CD4-positive, alpha-beta T cell treated with Interleukin-17A for 4 hours (primary cell): ENCODE results near the gene GPR22.

Source experiments
- DNase-seq: peaks from one replicate; pipeline ENCODE4 v3.0.0-alpha.2; 2020; ENCODE audit warnings: mixed read lengths

Gene GPR22

GRCh38 chr7:107480932-107481331, 11.1 kb downstream of the GPR22 start:
- no peak for DNase-seq

DNA sequence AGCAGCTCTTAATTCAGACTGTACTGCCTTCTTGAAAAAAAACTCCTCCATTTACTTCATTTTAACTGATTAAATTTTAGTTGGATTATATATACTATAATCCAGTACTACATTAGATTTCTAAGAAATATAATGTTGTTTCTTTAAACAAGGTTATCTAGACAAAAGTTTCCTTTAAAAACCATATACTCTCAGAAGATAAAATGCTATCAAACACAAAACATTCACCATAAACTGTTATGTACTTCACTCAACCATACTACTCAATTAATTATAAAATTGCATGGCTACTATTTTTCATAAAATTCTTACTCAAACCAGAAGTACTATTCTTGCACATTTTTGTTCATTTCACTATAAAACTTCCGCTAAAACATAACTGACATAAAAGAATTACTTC, 12.7 kb downstream of the GPR22 start:
- no peak for DNase-seq

GRCh38 chr7:107486041-107486440, 16.2 kb downstream of the GPR22 start:
- DNase-seq: no peak

DNA sequence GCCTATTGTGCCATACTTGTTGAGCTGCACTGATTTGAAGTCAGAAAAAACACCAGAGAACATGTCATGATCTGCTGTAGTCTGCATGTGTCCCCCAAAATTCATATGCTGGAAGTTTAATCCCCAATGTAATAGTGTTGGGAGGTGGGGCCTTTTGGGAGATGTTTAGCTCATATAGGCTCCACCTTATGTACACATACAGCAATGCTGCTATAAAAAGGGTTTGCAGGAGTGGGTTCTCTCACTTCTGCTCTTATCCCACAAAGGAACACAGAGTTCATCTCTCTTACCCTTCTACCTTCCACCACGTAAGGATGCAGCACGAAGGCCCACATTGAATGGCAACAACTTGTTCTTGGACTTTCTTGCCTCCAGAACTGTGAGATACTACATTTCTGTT, 23.0 kb downstream of the GPR22 start:
- no peak for DNase-seq

GRCh38 chr7:107494315-107494751, 24.5 kb downstream of the GPR22 start:
- DNase-seq: no peak

DNA sequence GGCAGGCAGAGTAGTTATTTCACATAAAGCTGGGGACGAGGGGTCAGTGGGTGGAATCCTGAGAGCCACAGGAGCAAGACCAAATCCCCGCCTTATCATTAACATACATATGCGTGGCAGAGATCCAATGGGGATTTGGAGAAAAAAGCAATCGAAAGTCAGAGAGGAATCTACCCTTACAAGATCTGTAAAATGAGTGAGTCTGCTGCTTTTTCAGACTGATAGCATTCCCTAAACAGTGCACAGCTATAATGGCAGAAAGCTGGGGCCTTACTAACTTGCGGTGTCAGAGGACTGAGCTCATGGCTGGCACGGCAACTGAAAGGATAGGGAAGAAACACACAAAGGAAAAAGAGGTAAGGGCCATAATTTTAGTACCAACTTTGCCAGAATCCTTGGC, 25.0 kb downstream of the GPR22 start:
- no peak for DNase-seq

- DNase-seq: no peak
These were observed 25.7 kb downstream of the GPR22 start for GRCh38 chr7:107495516-107495915.

DNA sequence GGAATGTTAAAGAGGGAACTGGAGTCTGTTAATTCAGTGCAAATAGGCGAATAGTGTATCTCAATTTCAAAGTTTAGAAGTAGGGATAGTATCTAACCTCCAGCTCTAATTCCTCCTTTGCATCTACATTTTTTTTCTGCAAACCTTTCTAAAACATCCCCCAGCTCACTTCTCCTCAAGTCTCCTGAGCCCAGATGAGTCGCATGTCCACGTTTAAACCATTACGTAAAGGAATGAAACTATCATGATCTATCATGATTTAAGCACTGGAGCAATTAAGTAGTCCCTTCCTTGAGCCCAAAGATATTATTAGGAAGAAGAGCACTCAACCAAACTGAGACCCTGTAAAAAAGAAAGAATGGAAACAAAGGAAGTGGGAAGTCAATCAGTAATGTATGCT, 29.9 kb downstream of the GPR22 start:
- no peak for DNase-seq

DNA sequence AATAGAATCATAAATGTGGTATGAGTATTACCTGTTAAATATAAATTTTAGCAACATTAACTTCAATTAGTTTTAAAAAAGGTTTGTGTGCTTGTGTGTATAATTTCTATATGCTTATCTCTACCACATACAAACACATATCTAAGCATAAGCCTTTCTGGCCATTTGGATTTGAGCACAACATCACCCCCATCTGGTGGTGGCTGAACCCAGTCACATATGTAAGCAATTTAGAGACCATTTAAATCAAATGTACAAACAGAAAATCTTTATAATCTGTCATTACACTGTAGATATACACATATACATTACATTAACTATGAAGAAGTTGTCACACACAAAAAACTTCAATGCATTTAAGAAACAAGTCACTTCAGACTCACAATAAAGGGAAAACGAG, 31.7 kb downstream of the GPR22 start:
- peak; percentile 27 for DNase-seq

DNA sequence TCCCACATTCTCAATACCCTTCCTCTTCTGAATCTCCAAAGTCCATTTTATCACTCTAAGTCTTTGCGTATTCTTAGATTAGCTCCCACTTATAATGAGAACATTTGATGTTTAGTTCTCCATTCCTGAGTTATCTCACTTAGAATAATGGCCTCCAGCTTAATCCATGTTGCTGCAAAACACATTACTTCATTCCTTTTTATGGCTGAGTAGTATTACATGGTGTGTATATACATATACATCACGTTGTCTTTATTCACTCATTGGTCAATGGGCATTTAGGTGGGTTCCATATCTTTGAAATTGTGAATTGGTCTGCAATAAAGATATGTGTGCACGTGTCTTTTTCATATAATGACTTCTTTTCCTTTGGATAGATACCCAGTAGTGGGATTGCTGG, 32.3 kb downstream of the GPR22 start:
- no peak for DNase-seq

- no peak for DNase-seq
These were observed 32.9 kb downstream of the GPR22 start for GRCh38 chr7:107502797-107503196.

GRCh38 chr7:107503687-107504086, 33.8 kb downstream of the GPR22 start:
- DNase-seq: no peak

GRCh38 chr7:107505362-107505761, 35.5 kb downstream of the GPR22 start:
- DNase-seq: no peak

- peak; percentile 23 for DNase-seq
These were observed 36.3 kb downstream of the GPR22 start for GRCh38 chr7:107505997-107506673.

GRCh38 chr7:107506674-107507339, 37.0 kb downstream of the GPR22 start:
- DNase-seq: no peak
